C4-2B (cell line): ENCODE measurements around the gene SEPTIN5.

Source experiments
- H3K27ac ChIP-seq: fragments of 450-650 bp; 2 replicates; pipeline ENCODE4 v1.5.1; 2017
- CTCF ChIP-seq: fragments of 450-650 bp; conservative IDR thresholded peaks from 2 replicates; pipeline ENCODE4 v1.5.1; 2017; ENCODE audit warnings: mild to moderate bottlenecking
- ZFX ChIP-seq: fragments of 450-650 bp; IDR thresholded peaks from 2 replicates; pipeline ENCODE4 v1.6.1; 2017

The SEPTIN5 gene

GRCh38 chr22:19760058-19760950, 46.0 kb downstream of the SEPTIN5 start, which contains the start of gene TBX1:
TSS of gene TBX1 (plus strand) at chr22:19760778. CDS start at chr22:19760844, 66 bp downstream.
- peak within 1 kb of the TSS; percentile 86 for H3K27ac ChIP-seq
- TF ChIP-seq CTCF (no peak), ZFX (no peak)

- TF ChIP-seq CTCF, result no peak
- TF ChIP-seq ZFX, result peak; percentile 73
- H3K27ac ChIP-seq, result peak overlapping the region; percentile 86
These were observed 46.8 kb downstream of the SEPTIN5 start for GRCh38 chr22:19760951-19761724.

- peak overlapping the region; percentile 86 for H3K27ac ChIP-seq
- no peak for TF ChIP-seq CTCF
- TF ChIP-seq ZFX, result peak; percentile 76
These were observed 47.6 kb downstream of the SEPTIN5 start for GRCh38 chr22:19761725-19762567.

- peak overlapping the region; percentile 86 for H3K27ac ChIP-seq
- TF ChIP-seq ZFX (no peak), CTCF (no peak)
These were observed 48.5 kb downstream of the SEPTIN5 start for GRCh38 chr22:19762568-19763457.

- TF ChIP-seq ZFX (no peak), CTCF (no peak)
- H3K27ac ChIP-seq, result no peak overlapping the region
These were observed 49.4 kb downstream of the SEPTIN5 start for GRCh38 chr22:19763458-19764298.

GRCh38 chr22:19764299-19764593, 49.9 kb downstream of the SEPTIN5 start:
- TF ChIP-seq ZFX, result no peak
- TF ChIP-seq CTCF, result no peak
- no peak overlapping the region for H3K27ac ChIP-seq
